ENCODE results near the gene STRAP. TPM values are rescaled to one million over a fixed set of nuclear protein-coding genes. Genes with fewer than 3 reads are reported as not detected.

Gene STRAP
- total and polyA plus RNA-seq, 2 of the 13 experiments (the other 11 are each of a cell fraction or from before 2014, with no cell fraction given), result 66.9 to 118 TPM

DNA sequence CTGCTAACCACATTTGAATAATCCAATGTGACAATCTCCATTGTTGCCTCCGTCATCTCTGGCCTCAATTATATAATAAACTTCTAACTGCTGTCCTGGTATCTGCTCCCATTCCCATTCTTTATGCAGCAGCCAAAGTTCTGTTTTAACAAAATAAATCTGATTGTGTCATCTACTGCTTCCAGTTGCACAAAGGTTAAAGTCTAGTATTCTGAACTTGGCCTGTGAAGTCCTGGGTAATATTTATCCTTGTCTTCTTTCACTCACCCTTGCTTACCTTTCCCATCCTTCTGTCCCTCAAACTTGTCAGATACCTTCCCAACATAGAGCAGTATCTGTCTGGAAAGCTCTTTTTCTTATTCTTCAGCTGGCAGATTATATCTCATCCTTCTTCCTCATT, 19.3 kb upstream of the STRAP start (continued):
- TF ChIP-seq NCOA2 (CRISPR knock-in tag; IDR thresholded peaks at IDR 0.05), result peak; percentile 52; the same call in 1 of the 2 replicates
- TF ChIP-seq ZNF496 (CRISPR knock-in tag; IDR thresholded peaks at IDR 0.05; ENCODE audit: insufficient replicate concordance), result no peak
- no peak for TF ChIP-seq ZNF570 (CRISPR knock-in tag; IDR thresholded peaks at IDR 0.05; ENCODE audit: borderline replicate concordance)
- TF ChIP-seq, protein P1, sequence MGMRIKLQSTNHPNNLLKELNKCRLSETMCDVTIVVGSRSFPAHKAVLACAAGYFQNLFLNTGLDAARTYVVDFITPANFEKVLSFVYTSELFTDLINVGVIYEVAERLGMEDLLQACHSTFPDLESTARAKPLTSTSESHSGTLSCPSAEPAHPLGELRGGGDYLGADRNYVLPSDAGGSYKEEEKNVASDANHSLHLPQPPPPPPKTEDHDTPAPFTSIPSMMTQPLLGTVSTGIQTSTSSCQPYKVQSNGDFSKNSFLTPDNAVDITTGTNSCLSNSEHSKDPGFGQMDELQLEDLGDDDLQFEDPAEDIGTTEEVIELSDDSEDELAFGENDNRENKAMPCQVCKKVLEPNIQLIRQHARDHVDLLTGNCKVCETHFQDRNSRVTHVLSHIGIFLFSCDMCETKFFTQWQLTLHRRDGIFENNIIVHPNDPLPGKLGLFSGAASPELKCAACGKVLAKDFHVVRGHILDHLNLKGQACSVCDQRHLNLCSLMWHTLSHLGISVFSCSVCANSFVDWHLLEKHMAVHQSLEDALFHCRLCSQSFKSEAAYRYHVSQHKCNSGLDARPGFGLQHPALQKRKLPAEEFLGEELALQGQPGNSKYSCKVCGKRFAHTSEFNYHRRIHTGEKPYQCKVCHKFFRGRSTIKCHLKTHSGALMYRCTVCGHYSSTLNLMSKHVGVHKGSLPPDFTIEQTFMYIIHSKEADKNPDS (CRISPR knock-in tag; IDR thresholded peaks at IDR 0.05), result 0 out of 2 replicates have a peak, but pooled peaks have one; percentile 26
- TF ChIP-seq, protein P2, sequence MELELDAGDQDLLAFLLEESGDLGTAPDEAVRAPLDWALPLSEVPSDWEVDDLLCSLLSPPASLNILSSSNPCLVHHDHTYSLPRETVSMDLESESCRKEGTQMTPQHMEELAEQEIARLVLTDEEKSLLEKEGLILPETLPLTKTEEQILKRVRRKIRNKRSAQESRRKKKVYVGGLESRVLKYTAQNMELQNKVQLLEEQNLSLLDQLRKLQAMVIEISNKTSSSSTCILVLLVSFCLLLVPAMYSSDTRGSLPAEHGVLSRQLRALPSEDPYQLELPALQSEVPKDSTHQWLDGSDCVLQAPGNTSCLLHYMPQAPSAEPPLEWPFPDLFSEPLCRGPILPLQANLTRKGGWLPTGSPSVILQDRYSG (CRISPR knock-in tag; IDR thresholded peaks at IDR 0.05), result no peak
- TF ChIP-seq MED8 (CRISPR knock-in tag; IDR thresholded peaks at IDR 0.05; ENCODE audit: insufficient replicate concordance), result no peak
- TF ChIP-seq ONECUT2 (CRISPR knock-in tag; IDR thresholded peaks at IDR 0.05), result no peak
- TF ChIP-seq EZH2 (conservative IDR thresholded peaks at IDR 0.05; ENCODE audit: low read depth, low read length), result no peak
- TF ChIP-seq MYNN (CRISPR knock-in tag; IDR thresholded peaks at IDR 0.05; ENCODE audit: low read depth), result no peak
- no peak for TF ChIP-seq ZNF543 (CRISPR knock-in tag; IDR thresholded peaks at IDR 0.05)
- TF ChIP-seq NRL (CRISPR knock-in tag; IDR thresholded peaks at IDR 0.05; ENCODE audit: borderline replicate concordance), result no peak
- TF ChIP-seq NR2F1 (CRISPR knock-in tag; IDR thresholded peaks at IDR 0.05), result no peak
- TF ChIP-seq ZNF782 (CRISPR knock-in tag; IDR thresholded peaks at IDR 0.05; ENCODE audit: borderline replicate concordance), result no peak
- TF ChIP-seq ZFP36 (IDR thresholded peaks at IDR 0.05; ENCODE audit: borderline replicate concordance, low read depth, low read length, partially characterized antibody), result no peak
- TF ChIP-seq, protein P3, sequence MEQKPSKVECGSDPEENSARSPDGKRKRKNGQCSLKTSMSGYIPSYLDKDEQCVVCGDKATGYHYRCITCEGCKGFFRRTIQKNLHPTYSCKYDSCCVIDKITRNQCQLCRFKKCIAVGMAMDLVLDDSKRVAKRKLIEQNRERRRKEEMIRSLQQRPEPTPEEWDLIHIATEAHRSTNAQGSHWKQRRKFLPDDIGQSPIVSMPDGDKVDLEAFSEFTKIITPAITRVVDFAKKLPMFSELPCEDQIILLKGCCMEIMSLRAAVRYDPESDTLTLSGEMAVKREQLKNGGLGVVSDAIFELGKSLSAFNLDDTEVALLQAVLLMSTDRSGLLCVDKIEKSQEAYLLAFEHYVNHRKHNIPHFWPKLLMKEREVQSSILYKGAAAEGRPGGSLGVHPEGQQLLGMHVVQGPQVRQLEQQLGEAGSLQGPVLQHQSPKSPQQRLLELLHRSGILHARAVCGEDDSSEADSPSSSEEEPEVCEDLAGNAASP (CRISPR knock-in tag; IDR thresholded peaks at IDR 0.05; ENCODE audit: borderline replicate concordance), result peak; percentile 72; the same call in 1 of the 2 replicates
- TF ChIP-seq, protein P4, sequence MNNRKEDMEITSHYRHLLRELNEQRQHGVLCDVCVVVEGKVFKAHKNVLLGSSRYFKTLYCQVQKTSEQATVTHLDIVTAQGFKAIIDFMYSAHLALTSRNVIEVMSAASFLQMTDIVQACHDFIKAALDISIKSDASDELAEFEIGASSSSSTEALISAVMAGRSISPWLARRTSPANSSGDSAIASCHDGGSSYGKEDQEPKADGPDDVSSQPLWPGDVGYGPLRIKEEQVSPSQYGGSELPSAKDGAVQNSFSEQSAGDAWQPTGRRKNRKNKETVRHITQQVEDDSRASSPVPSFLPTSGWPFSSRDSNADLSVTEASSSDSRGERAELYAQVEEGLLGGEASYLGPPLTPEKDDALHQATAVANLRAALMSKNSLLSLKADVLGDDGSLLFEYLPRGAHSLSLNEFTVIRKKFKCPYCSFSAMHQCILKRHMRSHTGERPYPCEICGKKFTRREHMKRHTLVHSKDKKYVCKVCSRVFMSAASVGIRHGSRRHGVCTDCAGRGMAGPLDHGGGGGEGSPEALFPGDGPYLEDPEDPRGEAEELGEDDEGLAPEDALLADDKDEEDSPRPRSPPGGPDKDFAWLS (CRISPR knock-in tag; IDR thresholded peaks at IDR 0.05; ENCODE audit: borderline replicate concordance), result no peak
- TF ChIP-seq FOXK1 (CRISPR knock-in tag; IDR thresholded peaks at IDR 0.05; ENCODE audit: borderline replicate concordance, low read depth), result peak; percentile 38; the same call in 1 of the 2 replicates
- no peak for TF ChIP-seq NPAS2 (CRISPR knock-in tag; IDR thresholded peaks at IDR 0.05; ENCODE audit: borderline replicate concordance)
- TF ChIP-seq DR1 (CRISPR knock-in tag; IDR thresholded peaks at IDR 0.05), result no peak
- peak; percentile 80 for TF ChIP-seq CEBPB (IDR thresholded peaks at IDR 0.05; ENCODE audit: borderline replicate concordance, low read depth, low read length)
- TF ChIP-seq ZMYM4 (CRISPR knock-in tag; IDR thresholded peaks at IDR 0.05), result 0 out of 2 replicates have a peak, but pooled peaks have one; percentile 14
- TF ChIP-seq ZNF33B (CRISPR knock-in tag; IDR thresholded peaks at IDR 0.05), result no peak

All from HepG2 (cell line).